ENCODE data around the gene BAIAP3. TPM values are rescaled to one million over a fixed set of nuclear protein-coding genes. Genes with fewer than 3 reads are reported as not detected.

BAIAP3 gene
- total and polyA plus RNA-seq, 2 experiments from 2014 or later, result 5.2 to 13.0 TPM

- Histone ChIP-seq H3K9me2 (ENCODE audit: insufficient read depth) (no peaks in the 10 kb centered on the region), H3K4me2 (no peak overlapping the region), H3K79me2 (replicated peaks; ENCODE audit: insufficient read depth) (peaks cover 30% of the 10 kb centered on the region), H2AFZ (no peak overlapping the region), H4K20me1 (replicated peaks; ENCODE audit: insufficient read depth) (peaks cover 4% of the 10 kb centered on the region; the same call in 1 of the 2 replicates), H3K27ac (ENCODE audit: low read depth) (no peak overlapping the region), H3K4me1 (ENCODE audit: insufficient read depth) (peaks cover 7% of the 10 kb centered on the region; the same call in 1 of the 2 replicates), H3K4me3 (no peak overlapping the region), H3K27me3 (ENCODE audit: insufficient read depth) (no peaks in the 10 kb centered on the region), H3K36me3 (ENCODE audit: insufficient read depth) (no peaks in the 10 kb centered on the region; the same call in 1 of the 2 replicates), H3F3A (replicated peaks; ENCODE audit: low read depth) (no peaks in the 10 kb centered on the region; the same call in 1 of the 2 replicates)
- H3K27ac Mint-ChIP-seq, result no peak overlapping the region
- peaks cover 28% of the 10 kb centered on the region for H3K27me3 Mint-ChIP-seq (ENCODE audit: insufficient read depth, low read depth, poor library complexity)
- DNase-seq (ENCODE audit: low spot score) (no peak), ATAC-seq (no peak)
- peaks cover 3% of the 10 kb centered on the region for H3K9me3 Mint-ChIP-seq
- TF ChIP-seq CTCF (conservative IDR thresholded peaks at IDR 0.05; ENCODE audit: low read depth in 2 of 2) (peak in 1 of 2 experiments; percentile 17; a peak in 1 of 4 replicates), ZNF331 (CRISPR knock-in tag; IDR thresholded peaks at IDR 0.05; ENCODE audit: low read depth) (no peak), CREB1 (CRISPR knock-in tag; IDR thresholded peaks at IDR 0.05; ENCODE audit: low read depth) (no peak)
- H3K4me1 Mint-ChIP-seq, result peaks cover 6% of the 10 kb centered on the region
- H3K36me3 Mint-ChIP-seq (ENCODE audit: low read depth), result peaks cover 4% of the 10 kb centered on the region; the same call in 2 of the 3 replicates
- peak overlapping the region; percentile 81 for H3K4me3 Mint-ChIP-seq
Observed at GRCh38 chr16:1349951-1350350, 16.5 kb downstream of the BAIAP3 start.

- H3K79me2 ChIP-seq (replicated peaks; ENCODE audit: insufficient read depth), result peaks cover 30% of the 10 kb centered on the region
- no peak for TF ChIP-seq JUNB (IDR thresholded peaks at IDR 0.05; ENCODE audit: unreplicated experiment)
- no peak for TF ChIP-seq ETS1 (IDR thresholded peaks at IDR 0.05)
- TF ChIP-seq REST (IDR thresholded peaks at IDR 0.05; ENCODE audit: unreplicated experiment), result no peak
- no peak for TF ChIP-seq CREB1 (CRISPR knock-in tag; IDR thresholded peaks at IDR 0.05; ENCODE audit: low read depth)
- no peak for TF ChIP-seq NANOG (IDR thresholded peaks at IDR 0.05; ENCODE audit: borderline replicate concordance)
- no peak for TF ChIP-seq CTCF (conservative IDR thresholded peaks at IDR 0.05; ENCODE audit: low read depth in 2 of 2)
- no peak for TF ChIP-seq EZH2phosphoT487 (IDR thresholded peaks at IDR 0.05; ENCODE audit: unreplicated experiment)
- no peak for TF ChIP-seq EZH2 (IDR thresholded peaks at IDR 0.05; ENCODE audit: low read depth, unreplicated experiment)
Observed at GRCh38 chr16:1350691-1351090, 17.2 kb downstream of the BAIAP3 start.

More at GRCh38 chr16:1350691-1351090, 17.2 kb downstream of the BAIAP3 start:
- H3K4me3 Mint-ChIP-seq, result peak overlapping the region; percentile 81
- peaks cover 6% of the 10 kb centered on the region for H3K4me1 Mint-ChIP-seq
- H3K9me3 Mint-ChIP-seq, result peaks cover 3% of the 10 kb centered on the region
- no peak overlapping the region for H3K27ac Mint-ChIP-seq
- Histone ChIP-seq H3F3A (replicated peaks; ENCODE audit: low read depth) (no peaks in the 10 kb centered on the region; the same call in 1 of the 2 replicates), H3K9me2 (ENCODE audit: insufficient read depth) (no peaks in the 10 kb centered on the region), H3K4me1 (ENCODE audit: insufficient read depth) (peaks cover 7% of the 10 kb centered on the region; the same call in 1 of the 2 replicates), H3K36me3 (ENCODE audit: insufficient read depth) (no peaks in the 10 kb centered on the region; the same call in 1 of the 2 replicates), H3K27me3 (ENCODE audit: insufficient read depth) (no peaks in the 10 kb centered on the region), H3K27ac (ENCODE audit: low read depth) (no peak overlapping the region), H4K20me1 (replicated peaks; ENCODE audit: insufficient read depth) (peaks cover 4% of the 10 kb centered on the region; the same call in 1 of the 2 replicates), H3K4me3 (peak overlapping the region; percentile 93), H2AFZ (no peak overlapping the region), H3K4me2 (peak overlapping the region; percentile 94)
- H3K27me3 Mint-ChIP-seq (ENCODE audit: insufficient read depth, low read depth, poor library complexity), result peaks cover 28% of the 10 kb centered on the region
- H3K36me3 Mint-ChIP-seq (ENCODE audit: low read depth), result peaks cover 4% of the 10 kb centered on the region; the same call in 2 of the 3 replicates
- ATAC-seq (no peak), DNase-seq (ENCODE audit: low spot score) (no peak)

Measured in GM23338 (cell line).